ENCODE data around the gene GATAD1. TPM values are rescaled to one million over a fixed set of nuclear protein-coding genes. Genes with fewer than 3 reads are reported as not detected.
"Not testable (repeated sequence)": the region's sequence is repeated elsewhere in the genome, so short reads cannot be mapped to it uniquely, and the experiment has no call there.

GATAD1 gene
- total RNA-seq, 1 donor from 2014 or later, result 26.2 TPM

GRCh38 chr7:92437956-92438491, 9.3 kb upstream of the GATAD1 start:
- no peak overlapping the region for H3K4me3 Mint-ChIP-seq (ENCODE audit: unreplicated experiment)
- H3K9me3 Mint-ChIP-seq (ENCODE audit: low read depth), result peaks cover 3% of the 10 kb centered on the region
- H3K27ac Mint-ChIP-seq (ENCODE audit: unreplicated experiment), result no peak overlapping the region
- peaks cover 4% of the 10 kb centered on the region for H3K36me3 Mint-ChIP-seq (ENCODE audit: low read depth)
- no peak for TF ChIP-seq CTCF (IDR thresholded peaks at IDR 0.05)
- no peaks in the 10 kb centered on the region for H3K4me1 Mint-ChIP-seq (ENCODE audit: low read depth)
- peaks cover 17% of the 10 kb centered on the region for H3K27me3 Mint-ChIP-seq (ENCODE audit: low read depth)
- no peak for DNase-seq (ENCODE audit: low spot score)

GRCh38 chr7:92442720-92443119, 4.6 kb upstream of the GATAD1 start:
- H3K36me3 Mint-ChIP-seq (ENCODE audit: low read depth), result not testable (repeated sequence)

GRCh38 chr7:92446869-92447344, 375 bp upstream of the GATAD1 start:
- H3K4me3 Mint-ChIP-seq (ENCODE audit: unreplicated experiment), result peak overlapping the region; percentile 76
- peaks cover 24% of the 10 kb centered on the region for H3K4me1 Mint-ChIP-seq (ENCODE audit: low read depth)
- H3K36me3 Mint-ChIP-seq (ENCODE audit: low read depth), result peaks cover 8% of the 10 kb centered on the region
- no peak overlapping the region for H3K27ac Mint-ChIP-seq (ENCODE audit: unreplicated experiment)
- no peak for DNase-seq (ENCODE audit: low spot score)
- no peak for TF ChIP-seq CTCF (IDR thresholded peaks at IDR 0.05)
- peaks cover 4% of the 10 kb centered on the region for H3K27me3 Mint-ChIP-seq (ENCODE audit: low read depth)
- peaks cover 6% of the 10 kb centered on the region for H3K9me3 Mint-ChIP-seq (ENCODE audit: low read depth)

More at GRCh38 chr7:92442720-92443119, 4.6 kb upstream of the GATAD1 start:
- not testable (repeated sequence) for DNase-seq (ENCODE audit: low spot score); H3K4me1 Mint-ChIP-seq (ENCODE audit: low read depth); H3K4me3 Mint-ChIP-seq (ENCODE audit: unreplicated experiment); H3K9me3 Mint-ChIP-seq (ENCODE audit: low read depth); H3K27ac Mint-ChIP-seq (ENCODE audit: unreplicated experiment)
- H3K27me3 Mint-ChIP-seq (ENCODE audit: low read depth), result peaks cover 16% of the 10 kb centered on the region

GRCh38 chr7:92448205-92448747, 994 bp downstream of the GATAD1 start:
- peak overlapping the region; percentile 76 for H3K4me3 Mint-ChIP-seq (ENCODE audit: unreplicated experiment)
- H3K9me3 Mint-ChIP-seq (ENCODE audit: low read depth), result peaks cover under 1% of the 10 kb centered on the region
- peak; percentile 79 for TF ChIP-seq CTCF (IDR thresholded peaks at IDR 0.05)
- peaks cover 24% of the 10 kb centered on the region for H3K4me1 Mint-ChIP-seq (ENCODE audit: low read depth)
- H3K27ac Mint-ChIP-seq (ENCODE audit: unreplicated experiment), result peak overlapping the region; percentile 77
- DNase-seq (ENCODE audit: low spot score), result no peak
- peaks cover 4% of the 10 kb centered on the region for H3K36me3 Mint-ChIP-seq (ENCODE audit: low read depth)
- no peaks in the 10 kb centered on the region for H3K27me3 Mint-ChIP-seq (ENCODE audit: low read depth)

GRCh38 chr7:92451645-92452044, 4.4 kb downstream of the GATAD1 start:
- no peaks in the 10 kb centered on the region for H3K27me3 Mint-ChIP-seq (ENCODE audit: low read depth)
- H3K36me3 Mint-ChIP-seq (ENCODE audit: low read depth), result peaks cover 13% of the 10 kb centered on the region
- DNase-seq (ENCODE audit: low spot score), result no peak
- TF ChIP-seq CTCF (IDR thresholded peaks at IDR 0.05), result no peak
- H3K27ac Mint-ChIP-seq (ENCODE audit: unreplicated experiment), result no peak overlapping the region
- peaks cover 32% of the 10 kb centered on the region for H3K4me1 Mint-ChIP-seq (ENCODE audit: low read depth)
- H3K9me3 Mint-ChIP-seq (ENCODE audit: low read depth), result no peaks in the 10 kb centered on the region
- no peak overlapping the region for H3K4me3 Mint-ChIP-seq (ENCODE audit: unreplicated experiment)

- no peak for DNase-seq (ENCODE audit: low spot score)
- H3K36me3 Mint-ChIP-seq (ENCODE audit: low read depth), result peaks cover 9% of the 10 kb centered on the region
- H3K27me3 Mint-ChIP-seq (ENCODE audit: low read depth), result no peaks in the 10 kb centered on the region
- no peak for TF ChIP-seq CTCF (IDR thresholded peaks at IDR 0.05)
- peak overlapping the region; percentile 27 for H3K27ac Mint-ChIP-seq (ENCODE audit: unreplicated experiment)
- no peak overlapping the region for H3K4me3 Mint-ChIP-seq (ENCODE audit: unreplicated experiment)
- H3K4me1 Mint-ChIP-seq (ENCODE audit: low read depth), result peaks cover 25% of the 10 kb centered on the region
- H3K9me3 Mint-ChIP-seq (ENCODE audit: low read depth), result no peaks in the 10 kb centered on the region
Measured at GRCh38 chr7:92456236-92456635, 9.0 kb downstream of the GATAD1 start.

Data from chondrocyte (in vitro differentiated cells).